Measurements from ENCODE around the gene C2orf49. TPM values are rescaled to one million over a fixed set of nuclear protein-coding genes. Genes with fewer than 3 reads are reported as not detected.

C2orf49 gene
- total and polyA plus RNA-seq, 2 of the 8 experiments (the other 6 are each of a cell fraction or from before 2014, with no cell fraction given), result 5.6 to 19.9 TPM

GRCh38 chr2:105301646-105302045 is 35.7 kb upstream of the C2orf49 start:
- Histone ChIP-seq H3K27me3 (replicated peaks in 1 of 4; ENCODE audit: control insufficient read depth in 3 of 4, extremely low read depth in 1 of 4, insufficient read depth in 3 of 4, low read length in 3 of 4) (no peaks in the 10 kb centered on the region), H3K23ac (ENCODE audit: insufficient read length) (no peak overlapping the region), H2AK5ac (ENCODE audit: low read depth, low read length) (no peak overlapping the region), H3K18ac (ENCODE audit: extremely low read depth, low read length) (no peak overlapping the region), H3K4me3 (ENCODE audit: extremely low read depth in 1 of 4, insufficient read depth in 2 of 4, low read depth in 3 of 4, low read length in 4 of 4) (no peak overlapping the region), H3K79me1 (ENCODE audit: low read depth, low read length) (peaks cover 5% of the 10 kb centered on the region; the same call in 1 of the 2 replicates), H2AFZ (ENCODE audit: low read length) (no peak overlapping the region), H2BK5ac (ENCODE audit: low read depth, low read length) (no peak overlapping the region), H3K4ac (replicated peaks; ENCODE audit: insufficient read length, low read depth, low read length) (no peak overlapping the region), H2BK120ac (replicated peaks; ENCODE audit: low read depth, low read length) (no peak overlapping the region), H2BK12ac (ENCODE audit: low read depth, low read length) (no peak overlapping the region), H3K4me2 (ENCODE audit: insufficient read depth in 1 of 2, low read depth in 2 of 2, low read length in 2 of 2) (no peak overlapping the region), H4K20me1 (replicated peaks in 1 of 2; ENCODE audit: control insufficient read depth in 1 of 2, insufficient read depth in 2 of 2, low read length in 2 of 2) (peaks cover 2 to 6% of the 10 kb centered on the region in 2 experiments), H3K79me2 (ENCODE audit: control insufficient read depth in 1 of 2, insufficient read depth in 2 of 2, low read length in 2 of 2) (peaks cover 0 to 23% of the 10 kb centered on the region in 2 experiments; a peak in 2 of 4 replicates), H3K14ac (ENCODE audit: insufficient read length) (no peak overlapping the region), H3K27ac (ENCODE audit: low read depth, low read length) (no peak overlapping the region), H4K5ac (ENCODE audit: insufficient read length, low read depth, low read length) (no peak overlapping the region), H3K56ac (replicated peaks; ENCODE audit: insufficient read length, low read depth, low read length) (no peak overlapping the region), H4K91ac (replicated peaks; ENCODE audit: insufficient read length, low read length) (no peak overlapping the region), H2BK15ac (ENCODE audit: low read length) (no peak overlapping the region), H3K9me3 (ENCODE audit: insufficient read depth in 2 of 2, low read depth in 1 of 2, low read length in 1 of 2) (no peaks in the 10 kb centered on the region), H3K23me2 (ENCODE audit: low read depth, low read length) (no peaks in the 10 kb centered on the region), H3K4me1 (replicated peaks in 1 of 4; ENCODE audit: control insufficient read depth in 3 of 4, insufficient read depth in 4 of 4, low read length in 3 of 4) (no peaks in the 10 kb centered on the region), H4K8ac (ENCODE audit: extremely low read depth, insufficient read depth, low read length) (no peak overlapping the region), H3K9ac (replicated peaks in 1 of 4; ENCODE audit: extremely low read depth in 1 of 4, low read depth in 3 of 4, low read length in 3 of 4) (no peak overlapping the region), H3K36me3 (ENCODE audit: control insufficient read depth in 2 of 4, insufficient read depth in 4 of 4, low read length in 3 of 4) (peaks cover 0 to 10% (median 6%) of the 10 kb centered on the region in 4 experiments; a peak in 6 of 8 replicates), H2BK20ac (ENCODE audit: low read length) (no peak overlapping the region)
- WGBS, 2 experiments (ENCODE audit: extremely low coverage in 1 of 2, insufficient coverage in 1 of 2, insufficient read length in 1 of 2, insufficient replicate concordance in 2 of 2, low coverage in 1 of 2, low lambda C conversion rate in 2 of 2, missing lambda C conversion rate in 1 of 2), result 92% methylated on average over 3 of the region's 3 CpGs; no CpG with 5 or more reads in 1 of the 2 experiments
- ChIA-PET CTCF (ENCODE audit: partially characterized antibody) (interaction anchor here (0.7 to 4.2 kb wide), 6 partner anchors 8 to 176 kb away, joined by 3 to 39 read pairs (median 4); no protein-coding TSS in a partner anchor), POLR2A (ENCODE audit: partially characterized antibody) (no interaction called here)
- no peak for FAIRE-seq
- TF ChIP-seq RNF2 (IDR thresholded peaks at IDR 0.05; ENCODE audit: borderline replicate concordance, low read depth, low read length, missing control alignments, poor library complexity, severe bottlenecking) (no peak), SAP30 (IDR thresholded peaks at IDR 0.05; ENCODE audit: insufficient read depth, insufficient replicate concordance, low read length) (no peak), TAF7 (optimal IDR thresholded peaks at IDR 0.05; ENCODE audit: borderline replicate concordance, low read depth, low read length) (no peak)
- no peak for DNase-seq (ENCODE audit: low read depth in 1 of 2, low spot score in 2 of 2)

Data from H1 (cell line).